K562 (cell line): Measurements from ENCODE around the gene CCDC124. TPM values are rescaled to one million over a fixed set of nuclear protein-coding genes. Genes with fewer than 3 reads are reported as not detected.

Experiments used
- ATF7 ChIP-seq: fragments of 450-650 bp; IDR thresholded peaks from 2 replicates; pipeline ENCODE4 v1.7.1; 2014; ENCODE audit warnings: mild to moderate bottlenecking, moderate library complexity
- BDP1 ChIP-seq: IDR thresholded peaks from 3 replicates; pipeline ENCODE4 v1.6.1; 2011; ENCODE audit not compliant: insufficient read length, insufficient read depth
- CAMTA2 ChIP-seq: fragments of 250-450 bp; sonication (Bioruptor Pico); conservative IDR thresholded peaks from 2 replicates; pipeline ENCODE4 v1.5.1; 2022
- CC2D1A ChIP-seq: fragments of 450-650 bp; IDR thresholded peaks from 2 replicates; pipeline ENCODE4 v1.6.1; 2017; ENCODE audit warnings: mild to moderate bottlenecking
- CSDE1 ChIP-seq, 2 experiments: fragments of 450-650 bp; IDR thresholded peaks; 2 replicates each; pipeline ENCODE4 v1.6.1; 2016; ENCODE audit warnings: mild to moderate bottlenecking in 1 of 2
- CUX1 ChIP-seq: fragments of 200-800 bp; sonication (Bioruptor generic); IDR thresholded peaks from 2 replicates; pipeline ENCODE4 v1.6.1; 2016; ENCODE audit warnings: missing genetic modification characterization, missing compliant biosample characterization
- FOXA3 ChIP-seq, 2 experiments: fragments of 450-650 bp in 1 of 2; sonication (generic) in 1 of 2; formaldehyde crosslinking; IDR thresholded peaks in 1 of 2; conservative IDR thresholded peaks in 1 of 2; 2 replicates each; pipeline versions ENCODE4 v1.4.0 to v1.8.0; 2020 to 2022; ENCODE audit warnings: mild to moderate bottlenecking in 2 of 2, missing genetic modification reagents in 1 of 2
- HOMEZ ChIP-seq: fragments of 250-450 bp; sonication (Bioruptor Pico); IDR thresholded peaks from 2 replicates; pipeline ENCODE4 v1.4.0; 2020; ENCODE audit warnings: mild to moderate bottlenecking, moderate library complexity
- JUND ChIP-seq, 2 experiments: IDR thresholded peaks; 2 replicates in 1 of 2; 3 replicates in 1 of 2; pipeline ENCODE4 v1.6.1; 2011; ENCODE audit warnings: borderline replicate concordance in 2 of 2, low read depth in 2 of 2, low read length in 2 of 2, improper control_type of control experiment in 1 of 2, missing biosample characterization in 1 of 2, missing genetic modification characterization in 1 of 2, missing genetic modification reagents in 1 of 2
- NCOA4 ChIP-seq: fragments of 450-650 bp; IDR thresholded peaks from 2 replicates; pipeline ENCODE4 v1.6.1; 2018; ENCODE audit warnings: mild to moderate bottlenecking; ENCODE audit not compliant: partially characterized antibody
- PHTF2 ChIP-seq: fragments of 250-450 bp; sonication (Bioruptor Pico); IDR thresholded peaks from 2 replicates; pipeline ENCODE4 v1.5.0; 2021; ENCODE audit warnings: mild to moderate bottlenecking
- PML ChIP-seq: IDR thresholded peaks from 2 replicates; pipeline ENCODE4 v1.6.1; 2012; ENCODE audit warnings: low read length, inconsistent platforms
- SMC3 ChIP-seq: conservative IDR thresholded peaks from 2 replicates; pipeline ENCODE4 v1.6.1; 2011; ENCODE audit warnings: low read depth, low read length, improper control_type of control experiment; ENCODE audit not compliant: insufficient read depth
- SRF ChIP-seq, 2 experiments: fragments of 250-450, 450-650 bp in 1 of 2; sonication (Bioruptor Pico) in 1 of 2; sonication (generic) in 1 of 2; formaldehyde crosslinking; IDR thresholded peaks; 2 replicates each; pipeline versions ENCODE4 v1.5.0 to v1.5.1; 2020 to 2022; ENCODE audit warnings: mild to moderate bottlenecking in 1 of 2, missing genetic modification reagents in 1 of 2
- STAT5B ChIP-seq: fragments of 250-450 bp; sonication (Bioruptor Pico); IDR thresholded peaks from 2 replicates; pipeline ENCODE4 v1.8.0; 2021; ENCODE audit warnings: mild to moderate bottlenecking, inconsistent platforms
- TBL1XR1 ChIP-seq, 2 experiments: IDR thresholded peaks; 2 replicates each; pipeline ENCODE4 v1.6.1; 2012; ENCODE audit warnings: improper control_type of control experiment in 2 of 2, low read length in 2 of 2, mild to moderate bottlenecking in 1 of 2
- TFAP4 ChIP-seq: sonication (generic); formaldehyde crosslinking; IDR thresholded peaks from 2 replicates; pipeline ENCODE4 v1.8.0; 2022; ENCODE audit warnings: missing genetic modification reagents, mild to moderate bottlenecking, moderate library complexity, borderline replicate concordance
- ZNF12 ChIP-seq: sonication (generic); formaldehyde crosslinking; IDR thresholded peaks from 2 replicates; pipeline ENCODE4 v1.4.0; 2020; ENCODE audit warnings: mild to moderate bottlenecking, missing genetic modification reagents
- ZNF644 ChIP-seq: fragments of 200-800 bp; sonication (Bioruptor generic); IDR thresholded peaks from 2 replicates; pipeline ENCODE4 v1.6.1; 2016; ENCODE audit warnings: low read depth, missing genetic modification characterization, missing compliant biosample characterization
- ZNF717 ChIP-seq: fragments of 250-450 bp; sonication (Bioruptor Pico); IDR thresholded peaks from 2 replicates; pipeline ENCODE4 v1.5.0; 2021
- ZSCAN32 ChIP-seq: fragments of 450-650 bp; formaldehyde crosslinking; IDR thresholded peaks from 2 replicates; pipeline ENCODE4 v1.4.0; 2020; ENCODE audit warnings: mild to moderate bottlenecking, moderate library complexity
- polyA plus RNA-seq, 8 experiments: library from polyadenylated mRNA; depleted of rRNA in 4 of 8; stranded (reverse) in 5 of 8; unstranded in 3 of 8; fragments of >200 nt; fragmentation: Nextera tagmentation in 2 of 8; fragmentation: Illumina TruSeq in 1 of 8; extraction: Ambion mirVana in 2 of 8; extraction: Trizol in 1 of 8; gene quantifications; 2 replicates each; pipeline versions ENCODE4 v1.2.1 to v1.2.3, GENCODE V29; 2011 to 2014; ENCODE audit warnings: inconsistent platforms in 1 of 8, missing spikeins in 1 of 8
- total RNA-seq, 7 experiments: library from RNA; depleted of rRNA in 6 of 7; stranded (reverse); fragments of >200 nt in 6 of 7; fragmentation: Illumina TruSeq in 2 of 7; extraction: Trizol in 2 of 7; gene quantifications; 2 replicates each; pipeline versions ENCODE4 v1.2.1 to v1.2.3, GENCODE V29; 2011 to 2021; ENCODE audit warnings: low replicate concordance in 1 of 7

Gene CCDC124
- total and polyA plus RNA-seq, 9 of the 15 experiments (the other 6 are each of a cell fraction or from before 2014, with no cell fraction given), result 5.8 to 234 (median 40.1) TPM

- no peak for TF ChIP-seq PHTF2 (CRISPR knock-in tag)
- no peak for TF ChIP-seq BDP1
- TF ChIP-seq NCOA4, result no peak
- TF ChIP-seq JUND (IDR thresholded peaks at IDR 0.05; ENCODE audit: borderline replicate concordance, low read depth, low read length), result 0 out of 2 replicates have a peak, but pooled peaks have one; percentile 7
- TF ChIP-seq JUND (tag; IDR thresholded peaks at IDR 0.05; ENCODE audit: borderline replicate concordance, low read depth, low read length), result no peak; the same call in 2 of the 3 replicates
- no peak for TF ChIP-seq PML
- no peak for TF ChIP-seq CAMTA2
- peak; percentile 88 for TF ChIP-seq CC2D1A
- TF ChIP-seq STAT5B (CRISPR knock-in tag), result no peak
- TF ChIP-seq ZNF12, result no peak
- no peak for TF ChIP-seq CSDE1 (IDR thresholded peaks at IDR 0.05)
- TF ChIP-seq ZNF717 (CRISPR knock-in tag), result no peak
- TF ChIP-seq HOMEZ (CRISPR knock-in tag), result no peak
- TF ChIP-seq CUX1 (CRISPR knock-in tag), result no peak
- peak; percentile 98 for TF ChIP-seq SMC3
- no peak for TF ChIP-seq TBL1XR1 (IDR thresholded peaks at IDR 0.05; ENCODE audit: low read length in 2 of 2)
- no peak for TF ChIP-seq SRF (CRISPR knock-in tag; IDR thresholded peaks at IDR 0.05)
- TF ChIP-seq ATF7, result 0 out of 2 replicates have a peak, but pooled peaks have one; percentile 24
- TF ChIP-seq FOXA3 (CRISPR knock-in tag; conservative IDR thresholded peaks at IDR 0.05 in 1 of 2, IDR thresholded peaks at IDR 0.05 in 1 of 2), result no peak
- TF ChIP-seq ZSCAN32, result no peak
- TF ChIP-seq ZNF644, result no peak
- TF ChIP-seq TFAP4 (CRISPR knock-in tag), result peak; percentile 57; the same call in 1 of the 2 replicates
These were observed 5.5 kb downstream of the CCDC124 start (continued) for GRCh38 chr19:17938092-17938845.
